ENCODE data around the gene LMOD2.

DNA sequence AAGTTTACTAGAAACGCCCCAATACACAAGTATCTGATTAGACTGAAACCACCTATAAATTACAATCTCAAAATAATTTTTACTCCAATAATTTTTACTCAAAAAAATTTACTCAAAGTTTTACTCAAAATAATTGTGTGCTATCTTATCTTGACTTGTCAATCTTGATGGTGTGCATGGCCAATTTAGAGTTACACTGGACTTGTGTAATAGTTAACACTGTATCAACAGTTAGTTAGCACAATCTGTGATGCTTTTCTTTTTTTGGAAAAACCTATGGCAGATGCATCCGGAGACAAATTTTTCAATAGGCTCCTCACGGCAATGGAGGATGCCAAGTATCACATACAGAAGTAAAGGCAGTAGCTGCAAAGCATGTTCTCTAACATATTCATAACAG is 24.9 kb downstream of the LMOD2 start:
- no peak for TF ChIP-seq POLR2A (IDR thresholded peaks at IDR 0.05; ENCODE audit: extremely low read depth, insufficient read length)
- TF ChIP-seq, protein P1, sequence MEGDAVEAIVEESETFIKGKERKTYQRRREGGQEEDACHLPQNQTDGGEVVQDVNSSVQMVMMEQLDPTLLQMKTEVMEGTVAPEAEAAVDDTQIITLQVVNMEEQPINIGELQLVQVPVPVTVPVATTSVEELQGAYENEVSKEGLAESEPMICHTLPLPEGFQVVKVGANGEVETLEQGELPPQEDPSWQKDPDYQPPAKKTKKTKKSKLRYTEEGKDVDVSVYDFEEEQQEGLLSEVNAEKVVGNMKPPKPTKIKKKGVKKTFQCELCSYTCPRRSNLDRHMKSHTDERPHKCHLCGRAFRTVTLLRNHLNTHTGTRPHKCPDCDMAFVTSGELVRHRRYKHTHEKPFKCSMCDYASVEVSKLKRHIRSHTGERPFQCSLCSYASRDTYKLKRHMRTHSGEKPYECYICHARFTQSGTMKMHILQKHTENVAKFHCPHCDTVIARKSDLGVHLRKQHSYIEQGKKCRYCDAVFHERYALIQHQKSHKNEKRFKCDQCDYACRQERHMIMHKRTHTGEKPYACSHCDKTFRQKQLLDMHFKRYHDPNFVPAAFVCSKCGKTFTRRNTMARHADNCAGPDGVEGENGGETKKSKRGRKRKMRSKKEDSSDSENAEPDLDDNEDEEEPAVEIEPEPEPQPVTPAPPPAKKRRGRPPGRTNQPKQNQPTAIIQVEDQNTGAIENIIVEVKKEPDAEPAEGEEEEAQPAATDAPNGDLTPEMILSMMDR (IDR thresholded peaks at IDR 0.05; ENCODE audit: low read depth, low read length): no peak

Data from NB4 (cell line).